ENCODE results near the gene TULP4. TPM values are rescaled to one million over a fixed set of nuclear protein-coding genes. Genes with fewer than 3 reads are reported as not detected.

The TULP4 gene
- polyA plus RNA-seq, 3 donors: 6.5 to 10.6 (median 7.9) TPM

DNA sequence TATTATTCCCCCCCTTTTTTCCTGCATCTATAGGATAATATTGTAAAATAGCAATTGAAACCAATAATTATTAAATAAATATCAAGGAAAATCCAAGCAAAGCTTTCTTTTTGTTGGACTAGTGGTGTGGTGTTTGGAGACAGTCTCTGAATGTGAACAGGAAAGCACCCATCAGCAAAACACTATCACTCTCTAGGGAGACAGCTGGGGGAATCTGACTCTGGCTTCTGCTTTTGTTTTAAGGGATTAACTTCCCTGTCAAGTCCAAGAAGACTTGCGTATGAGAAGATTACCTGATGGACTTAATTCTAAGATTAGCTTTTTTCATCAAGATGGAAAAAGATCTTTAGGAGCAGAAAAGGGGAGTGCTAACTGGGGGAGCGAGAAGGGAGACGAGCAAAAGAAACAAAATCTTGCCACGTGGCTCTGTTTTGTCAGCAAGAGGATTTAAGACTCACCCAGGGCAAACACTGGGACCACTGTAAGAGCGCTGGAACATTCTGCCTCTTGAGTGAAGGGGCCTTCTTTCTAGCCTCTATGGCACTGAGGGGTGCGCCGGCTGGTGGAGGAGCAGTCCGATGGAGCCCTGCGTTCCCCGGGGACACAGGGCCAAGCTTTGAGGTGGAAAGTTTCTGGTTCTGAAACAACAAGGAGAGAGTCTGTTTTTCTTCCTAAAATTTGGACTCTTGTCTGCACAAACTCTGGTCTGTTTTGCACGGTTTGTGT lies 570 bp downstream of the TULP4 start:
- peak overlapping the region in 2 of 7 donors; percentile 51 to 68 for H3K27ac Mint-ChIP-seq
- no peak overlapping the region for H3K4me3 Mint-ChIP-seq
- H3K36me3 Mint-ChIP-seq: peaks cover 12 to 14% of the 10 kb centered on the region in 2 donors

DNA sequence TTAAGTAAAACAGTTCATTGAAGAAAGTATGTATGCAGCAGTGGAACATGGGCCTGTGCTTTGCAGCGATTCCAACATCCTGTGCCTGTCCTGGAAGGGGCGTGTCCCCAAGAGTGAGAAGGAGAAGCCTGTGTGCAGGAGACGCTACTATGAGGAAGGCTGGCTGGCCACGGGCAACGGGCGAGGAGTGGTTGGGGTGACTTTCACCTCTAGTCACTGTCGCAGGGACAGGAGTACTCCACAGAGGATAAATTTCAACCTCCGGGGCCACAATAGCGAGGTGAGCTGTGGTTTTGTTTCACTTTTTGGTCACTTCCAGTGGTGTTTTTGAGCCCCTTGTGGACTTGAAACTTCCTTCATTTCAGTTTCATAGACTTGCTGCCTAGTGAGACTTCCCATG lies 1.7 kb downstream of the TULP4 start:
- peak overlapping the region; percentile 42 to 75 (median 62) for H3K4me3 ChIP-seq (replicated peaks in 1 of 3; ENCODE audit: low read depth in 2 of 3, low read length in 3 of 3)
- 0% methylated on average over 5 of the region's 9 CpGs for WGBS (ENCODE audit: insufficient coverage)
- H3K9me3 Mint-ChIP-seq: peaks cover 0 to 5% (median 1%) of the 10 kb centered on the region in 7 donors

More for the DNA sequence above, 570 bp downstream of the TULP4 start:
- H3K4me2 ChIP-seq (replicated peaks; ENCODE audit: extremely low read depth, low read length, poor library complexity, severe bottlenecking): no peak overlapping the region
- Mint-ChIP-seq H3K9me3 (peaks cover 0 to 5% (median 1%) of the 10 kb centered on the region in 7 donors), H3K4me1 (peaks cover 36% of the 10 kb centered on the region), H3K27me3 (ENCODE audit: low read depth in 3 of 3) (peaks cover 0 to 2% (median 2%) of the 10 kb centered on the region in 3 donors)
- H3K9me3 ChIP-seq (replicated peaks in 1 of 2; ENCODE audit: control insufficient read depth in 1 of 2, insufficient read depth in 1 of 2, low read length in 2 of 2): no peaks in the 10 kb centered on the region
- intact Hi-C loops (cut with micrococcal nuclease): no loop called here
- no peak overlapping the region for H3K27ac ChIP-seq (ENCODE audit: low read depth in 1 of 2, low read length in 2 of 2)
- H4K20me1 ChIP-seq (ENCODE audit: insufficient read depth, low read length): peaks cover 6% of the 10 kb centered on the region
- DNase-seq: no peak
- no peaks in the 10 kb centered on the region for H3K27me3 ChIP-seq (ENCODE audit: control insufficient read depth in 2 of 2, insufficient read depth in 2 of 2, low read length in 2 of 2)
- TF ChIP-seq, protein P1, sequence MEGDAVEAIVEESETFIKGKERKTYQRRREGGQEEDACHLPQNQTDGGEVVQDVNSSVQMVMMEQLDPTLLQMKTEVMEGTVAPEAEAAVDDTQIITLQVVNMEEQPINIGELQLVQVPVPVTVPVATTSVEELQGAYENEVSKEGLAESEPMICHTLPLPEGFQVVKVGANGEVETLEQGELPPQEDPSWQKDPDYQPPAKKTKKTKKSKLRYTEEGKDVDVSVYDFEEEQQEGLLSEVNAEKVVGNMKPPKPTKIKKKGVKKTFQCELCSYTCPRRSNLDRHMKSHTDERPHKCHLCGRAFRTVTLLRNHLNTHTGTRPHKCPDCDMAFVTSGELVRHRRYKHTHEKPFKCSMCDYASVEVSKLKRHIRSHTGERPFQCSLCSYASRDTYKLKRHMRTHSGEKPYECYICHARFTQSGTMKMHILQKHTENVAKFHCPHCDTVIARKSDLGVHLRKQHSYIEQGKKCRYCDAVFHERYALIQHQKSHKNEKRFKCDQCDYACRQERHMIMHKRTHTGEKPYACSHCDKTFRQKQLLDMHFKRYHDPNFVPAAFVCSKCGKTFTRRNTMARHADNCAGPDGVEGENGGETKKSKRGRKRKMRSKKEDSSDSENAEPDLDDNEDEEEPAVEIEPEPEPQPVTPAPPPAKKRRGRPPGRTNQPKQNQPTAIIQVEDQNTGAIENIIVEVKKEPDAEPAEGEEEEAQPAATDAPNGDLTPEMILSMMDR (IDR thresholded peaks at IDR 0.05): no peak
- no peak overlapping the region for H3K9ac ChIP-seq (ENCODE audit: insufficient read depth, low read length, poor library complexity, severe bottlenecking)
- 100% methylated on average over 8 of the region's 11 CpGs for WGBS (ENCODE audit: insufficient coverage)
- peaks cover 23% of the 10 kb centered on the region for H3K79me2 ChIP-seq (ENCODE audit: insufficient read depth, low read length)
- no peak overlapping the region for H2AFZ ChIP-seq (ENCODE audit: insufficient read depth, low read depth, low read length, poor library complexity, severe bottlenecking)
- H3K4me1 ChIP-seq (ENCODE audit: control insufficient read depth in 1 of 2, insufficient read depth in 2 of 2, low read length in 2 of 2): peaks cover 16 to 26% of the 10 kb centered on the region in 2 donors
- H3K36me3 ChIP-seq (replicated peaks in 1 of 2; ENCODE audit: control insufficient read depth in 1 of 2, insufficient read depth in 2 of 2, low read length in 2 of 2): no peaks in the 10 kb centered on the region
- no peak overlapping the region for H3K4me3 ChIP-seq (replicated peaks in 1 of 3; ENCODE audit: low read depth in 2 of 3, low read length in 3 of 3)

More for the DNA sequence above, 1.7 kb downstream of the TULP4 start:
- peak; percentile 35 to 50 (median 47) for DNase-seq
- Histone ChIP-seq H3K27ac (ENCODE audit: low read depth in 1 of 2, low read length in 2 of 2) (peak overlapping the region; percentile 49 to 85), H3K79me2 (ENCODE audit: insufficient read depth, low read length) (peaks cover 33% of the 10 kb centered on the region), H3K4me1 (ENCODE audit: control insufficient read depth in 1 of 2, insufficient read depth in 2 of 2, low read length in 2 of 2) (peaks cover 16 to 26% of the 10 kb centered on the region in 2 donors), H2AFZ (ENCODE audit: insufficient read depth, low read depth, low read length, poor library complexity, severe bottlenecking) (peak overlapping the region; percentile 60), H4K20me1 (ENCODE audit: insufficient read depth, low read length) (peaks cover 6% of the 10 kb centered on the region), H3K36me3 (replicated peaks in 1 of 2; ENCODE audit: control insufficient read depth in 1 of 2, insufficient read depth in 2 of 2, low read length in 2 of 2) (no peaks in the 10 kb centered on the region), H3K9me3 (replicated peaks in 1 of 2; ENCODE audit: control insufficient read depth in 1 of 2, insufficient read depth in 1 of 2, low read length in 2 of 2) (no peaks in the 10 kb centered on the region), H3K4me2 (replicated peaks; ENCODE audit: extremely low read depth, low read length, poor library complexity, severe bottlenecking) (peak overlapping the region; percentile 75), H3K9ac (ENCODE audit: insufficient read depth, low read length, poor library complexity, severe bottlenecking) (peak overlapping the region; percentile 66), H3K27me3 (ENCODE audit: control insufficient read depth in 2 of 2, insufficient read depth in 2 of 2, low read length in 2 of 2) (no peaks in the 10 kb centered on the region)
- peak overlapping the region; percentile 85 to 95 (median 92) for H3K27ac Mint-ChIP-seq
- H3K4me1 Mint-ChIP-seq: peaks cover 40% of the 10 kb centered on the region
- intact Hi-C loops (cut with micrococcal nuclease): no loop called here
- H3K27me3 Mint-ChIP-seq (ENCODE audit: low read depth in 3 of 3): peaks cover 0 to 2% (median 2%) of the 10 kb centered on the region in 3 donors
- peak overlapping the region; percentile 85 to 96 for H3K4me3 Mint-ChIP-seq
- H3K36me3 Mint-ChIP-seq: peaks cover 18 to 22% of the 10 kb centered on the region in 2 donors
- TF ChIP-seq, protein P1 (IDR thresholded peaks at IDR 0.05): no peak
